HG03520 (cell line): ENCODE measurements around the gene FAM185A.
"Not testable (repeated sequence)": the region's sequence is repeated elsewhere in the genome, so short reads cannot be mapped to it uniquely, and the experiment has no call there.

ENCODE experiments used
- ATAC-seq: cut with Tn5 transposase; IDR thresholded peaks from one replicate; pipeline ENCODE4 v1.9.1; 2021; ENCODE audit warnings: mild to moderate bottlenecking, moderate library complexity; ENCODE audit not compliant: unreplicated experiment

The FAM185A gene

GRCh38 chr7:102776217-102776616 is 27.4 kb downstream of the FAM185A start:
- ATAC-seq = not testable (repeated sequence)

DNA sequence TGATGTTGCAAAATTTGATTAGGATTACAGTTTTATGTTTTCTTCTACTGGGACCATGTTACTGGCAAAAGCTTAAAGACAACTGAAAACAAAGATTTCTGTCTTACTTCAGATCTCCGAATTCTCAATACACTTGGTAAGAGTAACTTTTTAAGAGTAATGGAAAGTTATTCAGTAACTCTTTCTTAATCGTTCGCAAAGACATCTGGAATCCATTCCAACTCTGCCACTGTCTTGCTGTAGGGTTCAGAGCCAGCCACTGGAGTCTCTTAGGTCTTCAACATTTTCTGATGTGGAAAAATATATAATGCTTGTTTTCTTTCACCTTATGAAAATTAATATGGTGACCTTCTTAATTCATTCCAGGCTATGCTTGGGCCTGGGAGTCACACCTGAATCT is 29.9 kb downstream of the FAM185A start:
- ATAC-seq = not testable (repeated sequence)

- ATAC-seq = not testable (repeated sequence)
Observed at GRCh38 chr7:102780926-102781325, 32.1 kb downstream of the FAM185A start.

GRCh38 chr7:102788770-102789169 is 40.0 kb downstream of the FAM185A start:
- ATAC-seq = not testable (repeated sequence)

DNA sequence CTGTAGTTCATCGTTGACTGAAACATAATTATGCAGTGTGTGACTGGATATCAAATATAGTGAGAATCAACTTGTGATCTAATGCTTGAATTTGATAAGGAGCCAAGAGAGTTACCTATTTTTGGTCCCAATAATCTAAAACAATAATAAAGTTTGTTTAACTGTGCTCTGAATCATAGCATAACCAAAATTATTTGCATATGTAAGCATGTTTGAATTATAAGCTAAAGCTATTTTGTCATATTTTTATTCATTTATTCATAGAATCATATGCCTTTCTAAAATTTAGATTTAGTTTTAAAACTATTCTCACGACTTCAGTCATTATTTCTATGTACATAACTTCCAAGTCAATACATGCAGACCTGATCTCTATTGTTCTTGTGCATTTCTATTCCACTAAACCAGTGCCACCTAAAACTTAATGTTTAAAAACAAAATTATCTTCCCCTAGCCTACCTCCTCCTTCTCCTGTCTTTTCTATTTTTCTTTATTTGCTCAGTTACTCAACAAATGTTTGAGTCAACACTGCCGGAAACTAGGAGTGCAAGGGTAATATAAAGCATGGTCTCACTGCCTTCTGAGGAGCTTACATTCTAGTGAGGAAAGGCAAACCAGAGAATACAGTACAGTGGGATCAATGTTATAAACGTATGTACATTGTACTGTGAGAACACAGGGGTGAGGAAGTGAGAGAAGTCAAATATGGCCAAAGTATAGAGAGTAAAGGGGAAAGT is 41.7 kb downstream of the FAM185A start:
- not testable (repeated sequence) for ATAC-seq

- ATAC-seq = not testable (repeated sequence)
Observed at GRCh38 chr7:102791367-102791766, 42.6 kb downstream of the FAM185A start.

- ATAC-seq = not testable (repeated sequence)
Observed at GRCh38 chr7:102791831-102792230, 43.0 kb downstream of the FAM185A start.

GRCh38 chr7:102794567-102794966 is 45.8 kb downstream of the FAM185A start:
- ATAC-seq = not testable (repeated sequence)

DNA sequence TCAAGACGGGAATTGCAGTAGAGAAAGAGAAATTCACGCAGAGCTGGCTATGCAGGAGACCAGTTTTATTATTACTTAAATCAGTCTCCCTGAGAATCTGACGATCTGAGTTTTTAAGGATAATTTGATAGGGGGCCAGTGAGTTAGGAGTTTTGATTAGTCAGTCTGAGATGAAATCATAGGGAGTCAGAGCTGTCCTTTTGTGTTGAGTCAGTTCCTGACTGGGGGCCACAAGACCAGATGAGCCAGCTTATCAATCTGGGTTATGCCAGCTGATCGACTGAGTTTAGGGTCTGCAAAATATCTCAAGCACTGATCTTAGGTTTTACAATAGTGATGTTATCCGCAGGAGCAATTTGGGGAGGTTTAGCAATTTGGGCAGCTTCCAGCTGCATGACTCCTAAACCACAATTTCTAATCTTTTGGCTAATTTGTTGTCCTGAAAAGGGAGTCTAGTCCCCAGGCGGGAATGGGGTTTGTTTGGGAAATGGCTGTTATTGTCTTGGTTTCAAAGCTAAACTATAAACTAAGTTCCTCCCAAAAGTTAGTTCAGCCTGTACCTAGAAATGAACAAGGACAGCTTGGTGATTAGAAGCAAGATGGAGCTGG is 47.3 kb downstream of the FAM185A start:
- ATAC-seq = not testable (repeated sequence)

DNA sequence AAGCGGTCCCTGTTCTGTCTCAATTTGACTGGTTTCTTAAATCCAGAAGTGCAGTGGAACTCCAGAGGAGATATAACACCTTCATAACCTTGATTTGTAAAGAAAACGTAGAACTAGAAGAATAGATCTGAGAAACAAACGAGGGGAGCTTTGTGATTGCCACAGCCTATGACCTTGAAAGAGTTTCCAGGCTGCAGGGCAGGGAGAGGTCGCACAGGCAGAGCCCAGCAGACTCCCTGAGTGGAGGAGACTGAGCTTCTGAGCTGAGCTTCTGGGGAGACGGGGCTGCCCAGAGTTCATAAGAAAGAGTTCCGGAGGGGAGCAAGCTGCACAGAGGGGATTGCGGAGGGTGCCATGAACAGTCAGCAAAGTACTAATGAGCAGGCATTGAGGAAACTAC is 57.8 kb downstream of the FAM185A start:
- no peak for ATAC-seq

DNA sequence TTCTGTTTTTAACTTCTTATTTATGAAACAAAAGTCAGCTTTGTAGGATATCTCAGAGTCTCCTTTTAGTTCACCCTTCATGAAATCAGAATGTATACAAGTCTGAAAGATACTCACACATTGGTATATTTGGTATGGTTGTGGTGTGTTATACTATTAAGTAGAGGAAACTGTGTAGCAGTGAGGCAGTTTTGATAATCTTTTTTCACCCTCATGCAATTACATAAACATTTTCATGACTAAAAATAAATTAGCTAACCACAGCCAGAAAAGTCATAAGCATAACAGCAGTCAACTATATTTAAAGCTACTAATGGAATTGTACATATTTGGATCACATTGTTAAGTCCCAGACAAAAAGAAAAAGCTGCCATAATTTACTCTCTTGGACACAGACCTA is 62.1 kb downstream of the FAM185A start:
- no peak for ATAC-seq

DNA sequence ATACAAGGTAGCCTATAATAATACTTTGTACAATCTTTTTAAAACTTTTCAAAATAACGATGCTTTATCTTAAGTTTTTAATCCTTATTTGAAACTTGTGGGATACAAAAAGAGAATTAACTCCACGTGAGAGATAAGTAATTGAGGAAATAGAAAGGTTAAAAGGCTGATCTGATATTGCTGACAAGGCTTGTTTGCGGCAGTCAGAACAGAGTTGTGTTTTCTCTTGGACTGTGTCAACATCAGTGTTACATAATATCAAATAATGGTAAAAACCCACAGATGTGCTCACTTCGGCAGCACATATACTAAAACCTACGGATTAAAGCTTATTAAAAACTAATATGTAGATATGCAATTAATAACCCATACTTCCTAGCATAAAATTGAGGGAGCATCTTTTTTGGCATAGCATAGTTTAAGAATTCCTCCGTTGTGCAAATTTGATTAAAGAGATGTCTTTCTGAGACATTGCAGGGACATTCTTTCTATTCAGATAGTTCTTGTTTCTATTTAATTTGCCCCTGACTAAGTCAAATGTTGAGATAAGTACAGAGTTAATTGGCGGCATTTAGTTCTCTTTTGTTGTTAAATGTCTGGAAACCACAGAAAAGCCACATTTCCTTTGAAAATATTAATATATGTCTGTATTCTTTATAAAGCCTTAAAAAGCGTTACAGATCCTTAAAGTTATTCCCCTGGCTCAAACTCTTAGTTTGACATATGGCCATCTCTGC is 63.3 kb downstream of the FAM185A start:
- no peak for ATAC-seq

- ATAC-seq = no peak
Observed at GRCh38 chr7:102813191-102814024, 64.6 kb downstream of the FAM185A start.

DNA sequence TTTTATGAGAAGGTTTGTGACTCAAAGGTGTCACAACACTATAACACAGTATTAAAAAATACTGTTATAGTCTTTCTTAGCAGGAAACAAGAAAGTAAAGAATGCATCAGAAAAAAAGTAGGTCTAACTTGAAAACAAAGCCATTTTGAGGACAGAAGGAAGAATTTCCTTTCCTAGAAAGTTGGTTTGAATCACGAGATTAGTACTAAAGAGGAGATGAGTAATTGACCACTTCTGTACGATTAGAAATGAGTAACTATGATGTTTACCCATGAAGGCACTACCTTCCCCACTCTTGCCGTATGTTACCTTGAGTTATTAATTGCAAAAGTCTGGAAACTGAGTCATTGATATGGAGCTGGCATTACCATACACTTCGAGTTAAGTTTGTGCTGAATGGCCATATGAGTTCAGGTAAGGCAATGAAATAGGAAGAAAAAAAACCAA is 65.2 kb downstream of the FAM185A start:
- no peak for ATAC-seq

GRCh38 chr7:102817616-102818573 is 69.1 kb downstream of the FAM185A start:
- no peak for ATAC-seq

DNA sequence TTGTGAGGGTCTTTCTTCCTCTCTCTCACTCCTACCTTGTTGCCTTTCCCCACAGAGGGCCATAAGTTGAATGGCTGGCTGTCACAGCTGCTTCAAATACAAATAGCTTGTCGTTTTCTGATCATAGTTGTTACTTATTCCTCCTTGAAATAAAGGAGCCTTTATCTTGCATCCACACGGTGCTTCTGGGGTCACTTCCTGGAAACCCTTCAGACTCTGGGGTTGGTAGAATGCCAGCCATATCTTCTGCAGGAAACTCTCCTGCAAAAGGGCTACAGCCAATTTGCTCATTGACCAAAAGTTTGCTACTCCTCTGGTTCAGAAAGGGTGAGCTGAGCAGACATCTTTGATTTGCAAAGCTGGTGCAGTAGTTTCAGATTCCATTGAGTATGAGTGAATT is 70.4 kb downstream of the FAM185A start:
- no peak for ATAC-seq

GRCh38 chr7:102821994-102822747 is 73.4 kb downstream of the FAM185A start:
- no peak for ATAC-seq

GRCh38 chr7:102823390-102824119 is 74.8 kb downstream of the FAM185A start:
- no peak for ATAC-seq
